OCI-LY7 (cell line): Measurements from ENCODE around the gene ZNF148. TPM values are rescaled to one million over a fixed set of nuclear protein-coding genes. Genes with fewer than 3 reads are reported as not detected.
A peak's percentile ranks its signal among the peaks of the same experiment; 100 is the strongest.

Source experiments
- BruUV-seq: library from RNA; stranded (reverse); fragments of 400-500 nt; replicated peaks from 2 replicates; lab custom pipeline; 2021; lab: Mats Ljungman, UMichigan
- CTCF ChIA-PET: fragments of 300-600 bp; sonication (Branson Sonifier 250); formaldehyde crosslinking; loops from one replicate; lab custom pipeline; 2022; ENCODE audit warnings: antibody characterized with exemption; ENCODE audit not compliant: unreplicated experiment; lab: Charles Lee
- POLR2A ChIA-PET: fragments of 300-600 bp; sonication (Branson Sonifier 250); formaldehyde crosslinking; loops from one replicate; lab custom pipeline; 2022; ENCODE audit warnings: antibody characterized with exemption; lab: Charles Lee
- DNase-seq: peaks from one replicate; pipeline ENCODE4 v3.0.0-alpha.2; 2015; ENCODE audit warnings: low spot score
- H2AFZ ChIP-seq: fragments of 200-600 bp; sonication (generic), shearing (Covaris generic); 2 replicates; pipeline ENCODE4 v1.6.1; 2014; ENCODE audit warnings: mild to moderate bottlenecking, antibody characterized with exemption, low read length, moderate library complexity
- H3K27ac ChIP-seq: fragments of 200-600 bp; sonication (generic); 2 replicates; pipeline ENCODE4 v1.5.1; 2014; ENCODE audit warnings: mixed run types, low read depth, mild to moderate bottlenecking, moderate library complexity, low read length, inconsistent platforms; ENCODE audit not compliant: poor library complexity, severe bottlenecking
- H3K36me3 ChIP-seq: fragments of 200-600 bp; sonication (generic); 2 replicates; pipeline ENCODE4 v1.6.1; 2014; ENCODE audit warnings: mild to moderate bottlenecking, antibody characterized with exemption, low read length, moderate library complexity, mixed read lengths; ENCODE audit not compliant: insufficient read depth
- H3K4me1 ChIP-seq: fragments of 200-600 bp; sonication (generic); 2 replicates; pipeline ENCODE4 v1.5.1; 2014; ENCODE audit warnings: mild to moderate bottlenecking, low read length; ENCODE audit not compliant: insufficient read depth, poor library complexity, severe bottlenecking
- H3K4me2 ChIP-seq: fragments of 200-600 bp; sonication (generic); 2 replicates; pipeline ENCODE4 v1.6.1; 2014; ENCODE audit warnings: mild to moderate bottlenecking, low read length
- H3K4me3 ChIP-seq: fragments of 200-600 bp; sonication (generic); 2 replicates; pipeline ENCODE4 v1.5.1; 2014; ENCODE audit warnings: mild to moderate bottlenecking, low read depth, low read length; ENCODE audit not compliant: poor library complexity, severe bottlenecking
- H3K79me2 ChIP-seq: fragments of 200-600 bp; sonication (generic); 2 replicates; pipeline ENCODE4 v1.6.1; 2016; ENCODE audit warnings: low read depth, mild to moderate bottlenecking, low read length, moderate library complexity, mixed read lengths; ENCODE audit not compliant: insufficient read depth
- H3K9me2 ChIP-seq: fragments of 200-600 bp; sonication (generic); 2 replicates; pipeline ENCODE4 v1.6.1; 2016; ENCODE audit warnings: mild to moderate bottlenecking, low read length, mixed read lengths; ENCODE audit not compliant: insufficient read depth
- H3K9me3 ChIP-seq: fragments of 200-600 bp; sonication (generic); 2 replicates; pipeline ENCODE4 v1.6.1; 2014; ENCODE audit warnings: mild to moderate bottlenecking, mixed run types, low read length, mixed read lengths
- H4K20me1 ChIP-seq: fragments of 200-600 bp; sonication (generic); 2 replicates; pipeline ENCODE4 v1.6.1; 2014; ENCODE audit warnings: mild to moderate bottlenecking, antibody characterized with exemption, low read length, moderate library complexity, mixed read lengths; ENCODE audit not compliant: insufficient read depth
- CTCF ChIP-seq: fragments of 200-600 bp; sonication (generic); conservative IDR thresholded peaks from 2 replicates; pipeline ENCODE4 v1.5.1; 2014; ENCODE audit warnings: mild to moderate bottlenecking, antibody characterized with exemption, low read length, moderate library complexity, mixed read lengths
- EZH2phosphoT487 ChIP-seq: fragments of 200-600 bp; sonication (generic); IDR thresholded peaks from 2 replicates; pipeline ENCODE4 v1.6.1; 2018; ENCODE audit warnings: low read depth, borderline replicate concordance, mild to moderate bottlenecking, mixed run types, antibody characterized with exemption, low read length, moderate library complexity, mixed read lengths
- intact Hi-C: fragments of 100-400 bp; cut with micrococcal nuclease; formaldehyde crosslinking; loops from one replicate; pipeline ENCODE4 v1.10.0; 2022; ENCODE audit not compliant: unreplicated experiment
- total RNA-seq, 2 experiments: library from RNA; depleted of rRNA in 1 of 2; stranded (reverse); fragments of >200 nt in 1 of 2; shearing (Covaris generic) in 1 of 2; gene quantifications; 2 replicates each; pipeline ENCODE4 v1.2.3, GENCODE V29; 2014 to 2022

ZNF148 gene
- total RNA-seq, 2 experiments from 2014 or later = 19.8 to 35.4 TPM

- Histone ChIP-seq H3K27ac (no peak overlapping the region), H3K4me3 (no peak overlapping the region), H3K4me2 (no peak overlapping the region), H2AFZ (peak overlapping the region; percentile 59), H3K79me2 (no peaks in the 10 kb centered on the region), H4K20me1 (no peaks in the 10 kb centered on the region), H3K4me1 (peaks cover 24% of the 10 kb centered on the region), H3K9me2 (no peaks in the 10 kb centered on the region), H3K36me3 (no peaks in the 10 kb centered on the region), H3K9me3 (no peaks in the 10 kb centered on the region)
- DNase-seq = no peak
- no TSS peak for BruUV-seq
- ChIA-PET CTCF (interaction anchor here (1.0 to 1.6 kb wide), 2 partner anchors 9 to 14 kb away, joined by 3 read pairs; no protein-coding TSS in a partner anchor), POLR2A (interaction anchor here (0.7 to 1.3 kb wide), 5 partner anchors 10 to 495 kb away, joined by 3 to 4 read pairs (median 3); no protein-coding TSS in a partner anchor)
- TF ChIP-seq CTCF (no peak), EZH2phosphoT487 (no peak)
- intact Hi-C loops = no loop called here
Observed at GRCh38 chr3:125179884-125180240, 195.3 kb downstream of the ZNF148 start.

GRCh38 chr3:125179143-125179883 is 195.8 kb downstream of the ZNF148 start:
- no peak for TF ChIP-seq EZH2phosphoT487
- no peak for TF ChIP-seq CTCF
- intact Hi-C loops = no loop called here
- CTCF ChIA-PET = interaction anchor here (1.0 to 1.6 kb wide), 2 partner anchors 10 to 14 kb away, joined by 3 read pairs; no protein-coding TSS in a partner anchor
- no TSS peak for BruUV-seq
- H3K4me3 ChIP-seq = no peak overlapping the region
- H4K20me1 ChIP-seq = no peaks in the 10 kb centered on the region
- H3K9me2 ChIP-seq = no peaks in the 10 kb centered on the region
- peaks cover 24% of the 10 kb centered on the region for H3K4me1 ChIP-seq
- DNase-seq = peak; percentile 14
- 0 out of 2 replicates have a peak overlapping the region, but pooled peaks have one; percentile 9 for H3K4me2 ChIP-seq
- no peak overlapping the region for H3K27ac ChIP-seq
- peak overlapping the region; percentile 59 for H2AFZ ChIP-seq
- no peaks in the 10 kb centered on the region for H3K79me2 ChIP-seq
- H3K36me3 ChIP-seq = no peaks in the 10 kb centered on the region
- H3K9me3 ChIP-seq = no peaks in the 10 kb centered on the region
- POLR2A ChIA-PET = interaction anchor here (0.5 to 1.3 kb wide), 7 partner anchors 9 to 496 kb away, joined by 3 to 4 read pairs (median 3); no protein-coding TSS in a partner anchor

- intact Hi-C loops = no loop called here
- H3K4me2 ChIP-seq = no peak overlapping the region
- no peaks in the 10 kb centered on the region for H3K9me2 ChIP-seq
- ChIA-PET POLR2A (interaction anchor here (0.5 kb wide), 1 partner anchor 342 kb away, joined by 6 read pairs; the partner anchor contains the start of gene SNX4), CTCF (no interaction called here)
- H4K20me1 ChIP-seq = no peaks in the 10 kb centered on the region
- DNase-seq = no peak
- no peaks in the 10 kb centered on the region for H3K79me2 ChIP-seq
- peaks cover 24% of the 10 kb centered on the region for H3K4me1 ChIP-seq
- H3K4me3 ChIP-seq = no peak overlapping the region
- no peaks in the 10 kb centered on the region for H3K9me3 ChIP-seq
- no peak overlapping the region for H3K27ac ChIP-seq
- H2AFZ ChIP-seq = no peak overlapping the region
- TF ChIP-seq CTCF (no peak), EZH2phosphoT487 (no peak)
- BruUV-seq = no TSS peak
- no peaks in the 10 kb centered on the region for H3K36me3 ChIP-seq
Observed at GRCh38 chr3:125177746-125178145, 197.4 kb downstream of the ZNF148 start.
